Subcutaneous adipose tissue (tissue), 4 donors: Measurements from ENCODE around the gene TSEN54. TPM values are rescaled to one million over a fixed set of nuclear protein-coding genes. Genes with fewer than 3 reads are reported as not detected.

Experiments
- total RNA-seq, 4 donors: library from RNA; depleted of rRNA; stranded (reverse); fragments of >200 nt; gene quantifications; one replicate each; pipeline ENCODE4 v1.1.0, GENCODE V29; 2016
- TF ChIP-seq, protein P1 (sequence below): fragments of 450-650 bp; IDR thresholded peaks from one replicate; pipeline ENCODE4 v1.5.1; 2016; ENCODE audit warnings: low read depth, mild to moderate bottlenecking, control low read depth, antibody characterized with exemption, moderate library complexity

Gene TSEN54
- total RNA-seq, 4 donors from 2014 or later: 9.5 to 23.8 (median 17.3) TPM

DNA sequence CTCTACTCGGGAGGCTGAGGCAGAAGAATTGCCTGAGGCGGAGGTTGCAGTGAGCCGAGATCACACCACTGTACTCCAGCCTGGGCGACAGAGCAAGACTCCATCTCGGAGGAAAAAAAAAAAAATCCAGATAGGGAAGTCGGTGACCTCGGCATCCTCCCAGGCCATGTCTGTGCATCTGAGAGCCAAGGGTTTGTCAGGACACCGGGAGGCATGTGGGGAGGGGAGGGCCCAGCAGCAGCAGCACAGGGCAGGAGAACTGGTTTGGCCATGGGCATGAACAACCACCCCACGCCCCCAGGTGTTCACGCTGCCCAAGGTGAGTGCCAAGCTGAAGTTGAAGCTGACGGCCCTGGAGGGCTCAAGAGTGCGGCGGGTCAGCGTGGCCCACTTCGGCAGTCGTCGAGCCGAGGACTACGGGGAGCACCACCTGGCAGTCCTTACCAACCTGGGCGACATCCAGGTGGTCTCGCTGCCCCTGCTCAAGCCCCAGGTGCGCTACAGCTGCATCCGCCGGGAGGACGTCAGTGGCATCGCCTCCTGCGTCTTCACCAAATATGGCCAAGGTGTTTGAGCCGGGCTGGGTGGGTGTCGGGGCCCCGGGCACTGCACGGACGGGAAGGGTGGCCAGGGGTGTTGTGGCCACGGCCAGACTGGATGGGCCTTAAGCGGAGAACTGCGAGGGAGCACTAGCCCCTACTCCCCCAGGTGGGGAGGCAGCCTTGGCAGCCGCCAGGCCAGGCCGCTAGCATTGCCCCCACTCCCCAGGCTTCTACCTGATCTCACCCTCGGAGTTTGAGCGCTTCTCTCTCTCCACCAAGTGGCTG is 56.6 kb downstream of the TSEN54 start:
- TF ChIP-seq, protein P1, sequence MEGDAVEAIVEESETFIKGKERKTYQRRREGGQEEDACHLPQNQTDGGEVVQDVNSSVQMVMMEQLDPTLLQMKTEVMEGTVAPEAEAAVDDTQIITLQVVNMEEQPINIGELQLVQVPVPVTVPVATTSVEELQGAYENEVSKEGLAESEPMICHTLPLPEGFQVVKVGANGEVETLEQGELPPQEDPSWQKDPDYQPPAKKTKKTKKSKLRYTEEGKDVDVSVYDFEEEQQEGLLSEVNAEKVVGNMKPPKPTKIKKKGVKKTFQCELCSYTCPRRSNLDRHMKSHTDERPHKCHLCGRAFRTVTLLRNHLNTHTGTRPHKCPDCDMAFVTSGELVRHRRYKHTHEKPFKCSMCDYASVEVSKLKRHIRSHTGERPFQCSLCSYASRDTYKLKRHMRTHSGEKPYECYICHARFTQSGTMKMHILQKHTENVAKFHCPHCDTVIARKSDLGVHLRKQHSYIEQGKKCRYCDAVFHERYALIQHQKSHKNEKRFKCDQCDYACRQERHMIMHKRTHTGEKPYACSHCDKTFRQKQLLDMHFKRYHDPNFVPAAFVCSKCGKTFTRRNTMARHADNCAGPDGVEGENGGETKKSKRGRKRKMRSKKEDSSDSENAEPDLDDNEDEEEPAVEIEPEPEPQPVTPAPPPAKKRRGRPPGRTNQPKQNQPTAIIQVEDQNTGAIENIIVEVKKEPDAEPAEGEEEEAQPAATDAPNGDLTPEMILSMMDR: no peak

- TF ChIP-seq, protein P1: no peak
These were observed 57.2 kb downstream of the TSEN54 start for GRCh38 chr17:75573540-75573957.

DNA sequence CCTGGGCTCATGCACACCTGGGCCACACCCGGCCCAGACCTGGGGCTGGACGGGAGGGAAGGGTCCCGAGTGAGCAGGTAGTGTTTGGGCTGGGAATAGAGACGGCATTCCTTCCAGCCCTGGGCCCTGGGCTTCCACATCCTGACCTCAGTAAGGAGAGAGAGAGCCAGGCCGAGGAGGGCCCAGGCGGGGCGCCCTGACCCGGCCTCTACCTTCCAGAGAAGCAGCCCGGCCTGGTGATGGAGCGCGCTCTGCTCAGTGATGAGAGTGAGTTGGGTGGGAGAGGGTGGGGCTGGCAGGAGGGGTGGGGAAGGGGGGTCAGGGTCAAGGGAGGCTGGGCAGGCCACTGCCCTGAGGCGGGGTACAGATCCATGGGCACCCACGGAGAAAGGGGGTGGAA is 57.7 kb downstream of the TSEN54 start:
- TF ChIP-seq, protein P1: no peak

Other genes with a start within 250 kb of the TSEN54 start
- gene MIF4GD, start 245.3 kb upstream of the TSEN54 start, total RNA-seq: 10 to 100 TPM; 14.3 to 44.2 (median 31.1) TPM
- gene SLC25A19, start 227.1 kb upstream of the TSEN54 start, total RNA-seq: 10 to 100 TPM in 3 of 4 donors, 1 to 10 TPM in 1; 8.4 to 18.5 (median 14.3) TPM
- gene GRB2, start 110.8 kb upstream of the TSEN54 start, total RNA-seq: 100 to 1,000 TPM in 2 of 4 donors, 10 to 100 TPM in 2; 69.3 to 133 (median 114) TPM
- 10 to 100 TPM; 35.0 to 80.2 (median 45.9) TPM for gene TMEM94, start 59.9 kb upstream of the TSEN54 start, total RNA-seq
- gene CASKIN2, start 991 bp upstream of the TSEN54 start, total RNA-seq: 10 to 100 TPM in 2 of 4 donors, 1 to 10 TPM in 2; 5.6 to 26.6 (median 10.2) TPM
- 1 to 10 TPM; 2.0 to 7.3 (median 3.5) TPM for gene LLGL2, start 9.2 kb downstream of the TSEN54 start, total RNA-seq
- gene MYO15B, start 71.3 kb downstream of the TSEN54 start, total RNA-seq: 100 to 1,000 TPM in 1 of 4 donors, 10 to 100 TPM in 3; 51.5 to 191 (median 73.5) TPM
- 1 to 10 TPM in 1 of 4 donors, under 1 TPM in 1, not detected in 2; 0.66 to 1.9 TPM for gene SMIM5, start 116.9 kb downstream of the TSEN54 start, total RNA-seq
- 10 to 100 TPM in 2 of 4 donors, 1 to 10 TPM in 2; 7.7 to 23.4 (median 15.5) TPM for gene RECQL5, start 150.6 kb downstream of the TSEN54 start, total RNA-seq
- 10 to 100 TPM; 58.0 to 78.9 (median 61.7) TPM for gene SAP30BP, start 150.8 kb downstream of the TSEN54 start, total RNA-seq
- gene ITGB4, start 204.9 kb downstream of the TSEN54 start, total RNA-seq: 10 to 100 TPM in 2 of 4 donors, 1 to 10 TPM in 2; 5.1 to 25.2 (median 9.9) TPM
- 10 to 100 TPM; 13.2 to 31.3 (median 24.5) TPM for gene GALK1, start 248.7 kb downstream of the TSEN54 start, total RNA-seq